K562 (cell line): ENCODE measurements around the gene KCNH2. TPM values are rescaled to one million over a fixed set of nuclear protein-coding genes. Genes with fewer than 3 reads are reported as not detected.

Experiments used
- ARID2 ChIP-seq: fragments of 450-650 bp; IDR thresholded peaks from 2 replicates; pipeline ENCODE4 v1.6.1; 2017; ENCODE audit warnings: antibody characterized with exemption, mild to moderate bottlenecking
- CREBBP ChIP-seq: IDR thresholded peaks from one replicate; pipeline ENCODE4 v1.6.1; 2012; ENCODE audit warnings: low read depth, mild to moderate bottlenecking, control low read depth, inconsistent platforms, low read length
- DPF2 ChIP-seq: fragments of 450-650 bp; IDR thresholded peaks from 2 replicates; pipeline ENCODE4 v1.6.1; 2016
- GTF2E2 ChIP-seq: fragments of 200-800 bp; sonication (Bioruptor generic); IDR thresholded peaks from 2 replicates; pipeline ENCODE4 v1.6.1; 2016; ENCODE audit warnings: missing genetic modification characterization, missing compliant biosample characterization
- HDAC3 ChIP-seq: fragments of 450-650 bp; IDR thresholded peaks from 2 replicates; pipeline ENCODE4 v1.6.1; 2018; ENCODE audit warnings: borderline replicate concordance, mild to moderate bottlenecking, moderate library complexity; ENCODE audit not compliant: partially characterized antibody
- HINFP ChIP-seq: fragments of 450-650 bp; conservative IDR thresholded peaks from 2 replicates; pipeline ENCODE4 v1.6.1; 2016; ENCODE audit warnings: missing genetic modification characterization, low read depth, mild to moderate bottlenecking, control low read depth, missing compliant biosample characterization
- MLX ChIP-seq, 2 experiments: fragments of 450-650 bp in 1 of 2; sonication (generic) in 1 of 2; formaldehyde crosslinking; conservative IDR thresholded peaks; 2 replicates each; pipeline versions ENCODE4 v1.4.0 to v1.8.1; 2020 to 2022; ENCODE audit warnings: mild to moderate bottlenecking in 1 of 2, missing genetic modification reagents in 1 of 2
- NELFE ChIP-seq: IDR thresholded peaks from 2 replicates; pipeline ENCODE4 v1.6.1; 2011; ENCODE audit warnings: mild to moderate bottlenecking; ENCODE audit not compliant: insufficient read depth, insufficient read length
- NFXL1 ChIP-seq: fragments of 450-650 bp; formaldehyde crosslinking; IDR thresholded peaks from 2 replicates; pipeline ENCODE4 v1.4.0; 2021; ENCODE audit warnings: mild to moderate bottlenecking
- PYGO2 ChIP-seq: fragments of 450-650 bp; IDR thresholded peaks from 2 replicates; pipeline ENCODE4 v1.6.1; 2016; ENCODE audit warnings: mild to moderate bottlenecking, missing genetic modification characterization, moderate library complexity, missing compliant biosample characterization
- RREB1 ChIP-seq: fragments of 250-450 bp; sonication (Bioruptor Pico); IDR thresholded peaks from 2 replicates; pipeline ENCODE4 v1.4.0; 2020
- U2AF2 ChIP-seq: fragments of 200-400 bp; formaldehyde crosslinking; optimal IDR thresholded peaks from 2 replicates; pipeline ENCODE3; 2017; ENCODE audit warnings: low read depth, mild to moderate bottlenecking, low read length
- polyA plus RNA-seq, 8 experiments: library from polyadenylated mRNA; depleted of rRNA in 4 of 8; stranded (reverse) in 5 of 8; unstranded in 3 of 8; fragments of >200 nt; fragmentation: Nextera tagmentation in 2 of 8; fragmentation: Illumina TruSeq in 1 of 8; extraction: Ambion mirVana in 2 of 8; extraction: Trizol in 1 of 8; gene quantifications; 2 replicates each; pipeline versions ENCODE4 v1.2.1 to v1.2.3, GENCODE V29; 2011 to 2014; ENCODE audit warnings: inconsistent platforms in 1 of 8, missing spikeins in 1 of 8
- total RNA-seq, 7 experiments: library from RNA; depleted of rRNA in 6 of 7; stranded (reverse); fragments of >200 nt in 6 of 7; fragmentation: Illumina TruSeq in 2 of 7; extraction: Trizol in 2 of 7; gene quantifications; 2 replicates each; pipeline versions ENCODE4 v1.2.1 to v1.2.3, GENCODE V29; 2011 to 2021; ENCODE audit warnings: low replicate concordance in 1 of 7

The KCNH2 gene
- total and polyA plus RNA-seq, 9 of the 15 experiments (the other 6 are each of a cell fraction or from before 2014, with no cell fraction given), result 18.1 to 368 (median 218) TPM

- TF ChIP-seq HINFP (tag), result no peak
- TF ChIP-seq ARID2, result no peak
- no peak for TF ChIP-seq U2AF2
- TF ChIP-seq PYGO2 (tag), result no peak
- peak; percentile 41; the same call in 1 of the 2 replicates for TF ChIP-seq DPF2
- TF ChIP-seq NFXL1, result no peak
- TF ChIP-seq GTF2E2 (tag), result no peak
- TF ChIP-seq MLX (CRISPR knock-in tag; conservative IDR thresholded peaks at IDR 0.05), result no peak
- no peak for TF ChIP-seq HDAC3
- no peak for TF ChIP-seq RREB1
- no peak for TF ChIP-seq CREBBP
- TF ChIP-seq NELFE, result no peak
These were observed 34.0 kb upstream of the KCNH2 start (continued) for GRCh38 chr7:151012031-151012692.
